HG03045 (cell line): ENCODE measurements around the gene LDLRAD4.

Experiments
- ATAC-seq: cut with Tn5 transposase; IDR thresholded peaks from one replicate; pipeline ENCODE4 v1.9.1; 2021; ENCODE audit warnings: mild to moderate bottlenecking, moderate library complexity; ENCODE audit not compliant: unreplicated experiment

Gene LDLRAD4

DNA sequence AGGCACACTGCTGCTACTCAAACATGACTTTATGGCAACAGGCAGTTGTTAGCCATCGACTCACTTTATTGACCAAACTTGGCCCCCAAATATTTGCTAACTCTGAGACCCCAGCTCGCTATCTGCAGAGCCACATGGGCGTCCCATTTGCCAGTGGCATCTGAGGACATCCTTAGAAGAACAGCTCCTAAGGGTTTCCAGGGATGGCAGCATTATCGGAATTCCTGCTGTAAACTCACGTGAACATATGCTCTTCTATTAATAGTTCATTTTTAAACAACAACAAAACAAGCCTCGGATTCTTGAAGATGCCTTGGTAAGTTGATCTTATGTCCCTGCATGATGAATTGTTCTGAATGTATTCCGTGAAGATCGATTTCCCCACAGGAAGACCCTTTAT, 181.0 kb downstream of the LDLRAD4 start:
- ATAC-seq, result no peak

- ATAC-seq, result no peak
Measured at GRCh38 chr18:13400636-13401315, 182.2 kb downstream of the LDLRAD4 start.

GRCh38 chr18:13401404-13401803, 182.8 kb downstream of the LDLRAD4 start:
- ATAC-seq, result no peak

GRCh38 chr18:13401826-13402225, 183.3 kb downstream of the LDLRAD4 start:
- no peak for ATAC-seq

DNA sequence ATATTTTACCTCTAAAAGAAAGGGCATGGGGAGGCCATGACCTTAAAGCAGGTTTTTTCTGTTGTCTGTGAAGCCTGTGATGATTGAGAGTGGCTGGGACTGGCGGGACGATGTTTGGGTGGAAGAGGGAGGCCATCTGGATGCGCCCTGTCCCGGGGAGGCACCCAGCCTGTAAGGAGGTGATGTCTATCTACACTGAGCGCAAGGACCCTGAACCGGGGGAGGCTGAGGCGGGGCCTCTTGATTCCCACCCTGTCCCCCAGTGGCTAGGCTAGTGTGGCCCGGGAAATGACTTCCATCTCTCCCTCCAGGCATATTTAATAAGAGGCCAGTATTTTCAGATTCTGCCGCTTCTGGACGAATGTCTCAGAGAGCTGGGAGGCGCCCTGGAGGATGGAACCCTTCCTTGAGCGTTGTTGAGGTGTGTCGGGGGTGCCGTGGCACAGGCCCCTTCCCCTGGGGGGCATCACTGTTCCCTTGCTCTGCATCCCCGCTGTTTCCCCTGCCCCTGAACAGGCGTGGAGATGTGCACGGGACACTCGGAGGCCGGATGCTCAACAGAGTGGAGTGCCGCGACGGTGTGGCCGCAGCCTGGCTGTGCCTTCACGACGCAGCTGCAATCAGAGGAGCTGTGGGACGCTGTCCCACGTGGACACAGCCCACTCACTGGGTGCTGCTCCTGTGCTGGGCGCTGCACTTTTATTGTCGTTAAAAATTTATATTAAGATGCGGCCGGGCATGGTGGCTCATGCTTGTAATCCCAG, 185.4 kb downstream of the LDLRAD4 start:
- ATAC-seq, result no peak

- no peak for ATAC-seq
Measured at GRCh38 chr18:13405305-13406038, 186.9 kb downstream of the LDLRAD4 start.

DNA sequence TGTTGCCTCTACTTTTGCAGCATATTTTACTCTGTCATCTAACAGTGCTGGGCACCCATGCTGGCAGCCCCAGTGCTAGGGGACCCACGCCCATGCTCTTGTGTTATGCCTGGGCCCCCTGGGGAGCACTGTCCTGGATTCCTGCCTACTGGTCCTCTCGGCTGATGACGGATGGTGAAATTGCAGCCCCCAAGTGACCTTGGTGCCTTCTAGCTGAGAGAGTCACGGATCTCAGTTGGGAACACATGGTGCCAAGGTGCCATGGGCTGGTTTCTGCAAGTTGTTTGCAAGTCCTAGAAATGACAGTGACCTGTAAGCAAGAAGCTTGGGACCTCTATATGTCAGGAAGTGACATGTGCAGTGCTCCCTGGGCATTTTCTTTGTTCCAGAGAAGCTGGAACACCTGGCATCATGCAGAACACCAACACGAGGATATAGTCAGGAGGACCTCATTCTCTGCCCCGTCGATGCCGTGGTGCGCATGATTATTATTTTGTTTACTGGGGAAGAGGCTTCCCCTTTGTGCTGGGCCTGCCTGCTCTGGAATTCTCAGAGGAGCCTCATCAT, 187.6 kb downstream of the LDLRAD4 start:
- ATAC-seq, result no peak

- ATAC-seq, result no peak
Measured at GRCh38 chr18:13406736-13407135, 188.2 kb downstream of the LDLRAD4 start.

- ATAC-seq, result no peak
Measured at GRCh38 chr18:13407484-13407883, 188.9 kb downstream of the LDLRAD4 start.

- ATAC-seq, result no peak
Measured at GRCh38 chr18:13409026-13409425, 190.5 kb downstream of the LDLRAD4 start.

GRCh38 chr18:13409997-13410396, 191.4 kb downstream of the LDLRAD4 start:
- ATAC-seq, result no peak

- ATAC-seq, result no peak
Measured at GRCh38 chr18:13410471-13410870, 191.9 kb downstream of the LDLRAD4 start.

- ATAC-seq, result no peak
Measured at GRCh38 chr18:13412017-13412416, 193.5 kb downstream of the LDLRAD4 start.

DNA sequence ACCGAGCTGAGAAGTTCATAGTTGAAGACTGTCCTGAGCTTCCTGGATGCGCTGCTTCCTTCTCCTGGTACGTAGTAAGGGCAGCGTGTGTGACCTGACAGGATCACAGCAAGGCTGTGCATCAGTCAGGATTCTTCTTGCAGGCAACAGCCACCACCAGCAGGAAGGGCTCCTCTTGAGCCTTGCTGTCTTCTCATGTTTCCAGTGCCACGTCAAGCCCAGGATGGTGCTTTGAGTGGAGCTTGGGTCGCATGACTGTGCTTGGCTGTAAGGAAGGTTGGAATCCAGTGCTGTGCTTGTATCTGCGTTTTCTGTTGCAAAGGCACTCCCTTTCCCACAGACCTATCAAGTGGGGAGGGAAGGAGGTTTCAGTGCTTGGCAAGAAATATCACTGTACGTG, 194.3 kb downstream of the LDLRAD4 start:
- ATAC-seq, result no peak

DNA sequence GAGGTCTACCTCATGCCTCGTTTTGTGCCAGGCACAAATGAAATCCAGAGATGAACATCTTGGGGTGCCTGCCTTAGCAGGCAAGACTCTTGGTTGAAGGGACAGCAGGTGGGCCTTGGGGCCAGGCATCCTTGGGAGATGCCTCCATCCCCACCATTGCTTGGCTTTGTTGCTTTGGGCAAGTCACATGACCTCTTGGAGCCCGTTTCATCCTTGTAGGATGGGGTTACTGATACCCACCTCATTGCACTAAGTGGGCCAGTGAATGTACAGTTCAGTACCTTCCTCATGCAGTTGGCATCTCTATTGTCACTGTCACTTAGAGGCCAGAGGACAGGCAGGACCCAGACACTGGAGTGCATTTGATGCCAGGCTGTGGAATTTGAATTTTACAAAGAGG, 195.5 kb downstream of the LDLRAD4 start:
- ATAC-seq, result no peak

GRCh38 chr18:13414521-13414920, 196.0 kb downstream of the LDLRAD4 start:
- ATAC-seq, result no peak

DNA sequence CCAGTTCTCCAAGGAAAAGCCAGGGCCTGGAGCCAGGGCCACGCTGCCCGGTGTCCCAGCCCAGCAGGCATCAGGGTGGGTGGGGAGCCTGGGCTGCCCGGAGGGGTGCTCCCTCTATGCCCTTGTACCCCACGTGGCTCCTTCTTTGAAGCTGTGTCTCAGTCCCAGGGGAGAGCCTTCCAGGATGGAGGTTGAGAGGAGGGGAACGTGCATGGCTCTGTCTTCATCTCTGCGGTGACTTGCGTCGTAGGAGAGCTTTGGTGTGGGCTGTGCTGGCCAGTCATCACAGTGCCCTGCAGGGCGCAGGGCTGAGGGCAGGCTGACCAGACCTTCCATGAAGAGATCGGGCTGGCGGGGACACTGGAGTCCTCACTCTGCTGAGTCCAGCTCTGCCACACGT, 197.2 kb downstream of the LDLRAD4 start:
- ATAC-seq, result no peak

GRCh38 chr18:13416208-13416607, 197.6 kb downstream of the LDLRAD4 start:
- no peak for ATAC-seq

- no peak for ATAC-seq
Measured at GRCh38 chr18:13416848-13417247, 198.3 kb downstream of the LDLRAD4 start.

- no peak for ATAC-seq
Measured at GRCh38 chr18:13418013-13418710, 199.6 kb downstream of the LDLRAD4 start.
